GM12892 (cell line): ENCODE measurements around the gene CD52.

ENCODE experiments used
- POLR2A ChIP-seq: IDR thresholded peaks from 2 replicates; pipeline ENCODE4 v1.6.1; 2011; ENCODE audit warnings: low read depth, low read length, control low read depth
- TAF1 ChIP-seq: IDR thresholded peaks from 2 replicates; pipeline ENCODE4 v1.6.1; 2011; ENCODE audit warnings: low read depth, mild to moderate bottlenecking, control low read depth, low read length, borderline replicate concordance

DNA sequence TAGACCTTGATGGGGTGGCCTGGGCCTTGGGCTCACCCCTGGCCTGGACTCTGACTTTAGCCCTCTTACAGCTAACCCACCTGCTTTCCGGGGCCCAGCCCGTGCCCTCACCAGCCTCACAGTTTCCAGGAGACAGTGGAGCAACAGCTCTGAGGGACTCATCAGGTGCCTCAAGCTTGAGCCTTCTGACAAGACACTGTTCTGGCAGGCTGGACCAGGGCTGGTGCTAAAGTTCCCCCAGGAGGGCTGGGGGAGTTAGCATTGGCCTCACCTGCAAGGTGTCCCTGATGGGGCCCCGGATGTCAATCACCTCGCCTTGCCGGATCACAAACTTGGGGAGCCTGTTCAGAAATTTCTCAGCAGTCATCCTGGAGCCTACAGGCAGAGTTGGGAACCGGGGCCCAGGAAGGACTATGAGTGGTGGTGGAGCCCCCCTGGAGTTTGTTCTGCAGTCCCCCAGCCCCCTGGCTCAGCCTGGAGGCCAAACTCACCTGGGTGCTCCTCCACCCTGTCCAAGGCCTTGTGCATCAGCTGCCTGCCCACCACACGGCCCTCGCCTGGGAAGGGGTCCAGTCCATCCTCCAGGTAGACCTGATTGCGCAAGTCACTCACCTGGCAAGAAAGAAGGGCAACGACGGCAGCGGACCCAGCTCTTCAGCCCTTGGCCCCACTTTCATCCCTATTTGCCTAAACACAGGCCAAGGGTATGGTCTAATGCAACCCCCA is 33.7 kb upstream of the CD52 start:
- TF ChIP-seq TAF1 (no peak), POLR2A (no peak)
